ENCODE measurements around the gene EGF.

- TF ChIP-seq CTCF (IDR thresholded peaks at IDR 0.05; ENCODE audit: low read length) (no peak), EZH2 (IDR thresholded peaks at IDR 0.05; ENCODE audit: borderline replicate concordance, low read length) (no peak)
These were observed 34.8 kb downstream of the EGF start for GRCh38 chr4:109947457-109947856.

Data from OCI-LY1 (cell line).